Small intestine (tissue), 7 donors: Measurements from ENCODE around the gene SLC25A51. TPM values are rescaled to one million over a fixed set of nuclear protein-coding genes. Genes with fewer than 3 reads are reported as not detected.
A peak's percentile ranks its signal among the peaks of the same experiment; 100 is the strongest.
"Not testable (repeated sequence)": the region's sequence is repeated elsewhere in the genome, so short reads cannot be mapped to it uniquely, and the experiment has no call there.

ENCODE experiments used
- DNase-seq, 2 donors: peaks; one replicate each; pipeline versions ENCODE4 v3.0.0 to v3.0.0-alpha.2; 2013
- FAIRE-seq: peaks from 2 replicates; lab custom pipeline; 2012; peaks lifted over from hg19 to GRCh38; lab: Jason Lieb, UNC
- H3K27ac ChIP-seq, 3 donors: one replicate each; pipeline ENCODE4 v1.5.1; 2013; ENCODE audit warnings: low read length in 2 of 3, mild to moderate bottlenecking in 2 of 3, control low read depth in 1 of 3, inconsistent platforms in 1 of 3, low read depth in 1 of 3, moderate library complexity in 1 of 3
- H3K27me3 ChIP-seq, 3 donors: one replicate each; pipeline ENCODE4 v1.6.1; 2013; ENCODE audit warnings: low read length in 3 of 3, inconsistent platforms in 1 of 3; ENCODE audit not compliant: control insufficient read depth in 3 of 3, insufficient read depth in 3 of 3
- H3K36me3 ChIP-seq, 3 donors: one replicate each; pipeline ENCODE4 v1.6.1; 2013; ENCODE audit warnings: low read length in 3 of 3, inconsistent platforms in 1 of 3, low read depth in 1 of 3, mild to moderate bottlenecking in 1 of 3, moderate library complexity in 1 of 3; ENCODE audit not compliant: control insufficient read depth in 3 of 3, insufficient read depth in 2 of 3
- H3K4me1 ChIP-seq, 3 donors: one replicate each; pipeline ENCODE4 v1.6.1; 2013; ENCODE audit warnings: low read length in 2 of 3, inconsistent platforms in 1 of 3, low read depth in 1 of 3, mild to moderate bottlenecking in 1 of 3, moderate library complexity in 1 of 3; ENCODE audit not compliant: control insufficient read depth in 3 of 3, insufficient read depth in 2 of 3
- H3K4me3 ChIP-seq, 3 donors: one replicate each; pipeline ENCODE4 v1.5.1; 2013; ENCODE audit warnings: low read length in 3 of 3, control low read depth in 1 of 3, inconsistent platforms in 1 of 3, low read depth in 1 of 3, mild to moderate bottlenecking in 1 of 3, moderate library complexity in 1 of 3
- H3K9me3 ChIP-seq, 2 donors: one replicate each; pipeline ENCODE4 v1.6.1; 2013; ENCODE audit warnings: low read depth in 1 of 2, low read length in 1 of 2; ENCODE audit not compliant: control insufficient read depth in 2 of 2, insufficient read depth in 1 of 2
- WGBS, 3 donors: extraction: QIAGEN DNeasy Blood & Tissue Kit; methylation state at CpG; one replicate each; pipeline ENCODE4 v1.1.7; 2013; 5-methylcytosine and 5-hydroxymethylcytosine counted together
- polyA plus RNA-seq, 4 donors: library from polyadenylated mRNA; stranded (reverse) in 3 of 4; unstranded in 1 of 4; fragments of 200-250 nt in 3 of 4; fragments of 120-200 nt in 1 of 4; gene quantifications; one replicate each; pipeline versions ENCODE4 v1.2.1 to v1.2.3, GENCODE V29; 2013
- donor health status: healthy with polysubstance abuse.
- donor health status: control.
- donor health status: control.
- donor health status: Bipolar disorder and iron deficiency.
- donor health status: healthy.

SLC25A51 gene
- polyA plus RNA-seq, 4 donors, result 9.2 to 20.0 (median 13.2) TPM

DNA sequence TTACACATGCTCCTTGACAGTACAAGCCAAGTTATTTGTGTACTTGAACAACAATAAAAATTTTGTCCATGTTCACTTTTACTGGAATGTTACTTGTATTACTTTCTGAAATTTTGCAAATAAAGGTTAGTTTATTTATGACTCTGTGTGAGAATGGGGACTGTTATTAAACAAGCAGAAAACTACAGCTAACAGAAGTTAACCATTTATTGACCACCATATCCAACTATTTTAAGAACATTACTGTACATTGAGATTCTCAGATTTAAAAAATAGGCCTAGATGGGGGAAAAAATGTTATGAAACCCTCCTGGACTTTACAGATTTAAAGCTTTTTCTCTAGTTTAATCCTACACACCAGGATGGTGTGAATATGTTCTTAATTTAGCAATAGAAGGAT is 1.8 kb downstream of the SLC25A51 start:
- no peaks in the 10 kb centered on the region for H3K27me3 ChIP-seq
- no peak overlapping the region for H3K4me3 ChIP-seq
- H3K27ac ChIP-seq, result peak overlapping the region in 1 of 3 donors; percentile 92
- H3K9me3 ChIP-seq, result no peaks in the 10 kb centered on the region
- H3K36me3 ChIP-seq, result peaks cover 2 to 19% (median 3%) of the 10 kb centered on the region in 3 donors
- peaks cover 0 to 25% (median 8%) of the 10 kb centered on the region in 3 donors for H3K4me1 ChIP-seq
- FAIRE-seq (no peak), DNase-seq (no peak)

DNA sequence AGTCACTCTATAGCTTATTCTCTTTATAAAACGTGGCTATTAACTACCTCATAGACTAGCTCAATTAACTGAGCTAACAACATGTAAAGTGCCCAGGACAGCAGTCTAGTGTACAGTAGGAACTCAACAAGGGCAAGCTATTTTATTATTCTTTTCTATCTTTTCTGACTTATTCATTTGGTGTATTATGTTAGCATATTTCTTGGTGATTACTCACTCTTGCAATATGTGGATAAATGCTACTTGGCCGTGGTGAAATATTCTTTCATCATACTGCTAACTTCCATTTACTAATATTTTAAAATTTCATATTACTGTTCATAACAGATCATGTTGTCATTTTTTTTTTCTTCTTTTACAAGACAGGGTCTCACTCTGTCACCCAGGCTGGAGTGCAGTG is 4.9 kb downstream of the SLC25A51 start:
- Histone ChIP-seq H3K27me3 (no peaks in the 10 kb centered on the region), H3K4me1 (peaks cover 0 to 13% (median 4%) of the 10 kb centered on the region in 3 donors), H3K27ac (no peak overlapping the region), H3K36me3 (peaks cover 4 to 38% (median 10%) of the 10 kb centered on the region in 3 donors), H3K9me3 (no peaks in the 10 kb centered on the region), H3K4me3 (no peak overlapping the region)
- 69 to 87% (median 80%) methylated on average over 2 of the region's 2 CpGs for WGBS, 3 donors
- DNase-seq (no peak), FAIRE-seq (no peak)

GRCh38 chr9:37897665-37898064 is 6.3 kb downstream of the SLC25A51 start:
- 21 to 41% (median 40%) methylated on average over 2 of the region's 2 CpGs for WGBS, 3 donors
- H3K36me3 ChIP-seq, result peaks cover 11 to 44% (median 14%) of the 10 kb centered on the region in 3 donors
- no peak overlapping the region for H3K27ac ChIP-seq
- DNase-seq, result peak in 1 of 2 donors; percentile 12
- FAIRE-seq, result no peak
- peaks cover 0 to 8% (median 0%) of the 10 kb centered on the region in 3 donors for H3K4me1 ChIP-seq
- no peaks in the 10 kb centered on the region for H3K27me3 ChIP-seq
- H3K9me3 ChIP-seq, result no peaks in the 10 kb centered on the region
- no peak overlapping the region for H3K4me3 ChIP-seq

DNA sequence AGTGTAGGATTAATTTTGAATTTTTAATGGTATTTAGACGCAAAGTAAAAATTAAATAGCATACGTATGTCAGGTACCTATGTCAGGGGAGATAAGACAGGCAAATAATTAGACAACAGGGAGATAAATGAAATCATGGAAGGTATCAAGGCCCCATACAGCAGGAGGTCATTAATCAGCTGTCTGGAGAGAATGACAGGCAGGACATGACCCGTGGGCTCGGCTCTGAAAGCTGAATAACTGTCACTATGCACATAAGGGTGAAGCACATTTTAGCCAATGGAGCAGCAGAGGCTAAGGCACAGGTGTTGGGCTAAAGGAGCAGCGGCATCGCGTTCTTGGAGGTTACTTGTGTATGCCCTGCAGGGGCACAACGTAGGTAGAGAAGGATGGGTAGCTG is 11.9 kb downstream of the SLC25A51 start:
- no peak for DNase-seq
- no peak overlapping the region for H3K27ac ChIP-seq
- no peak for FAIRE-seq
- no peaks in the 10 kb centered on the region for H3K4me1 ChIP-seq
- H3K27me3 ChIP-seq, result no peaks in the 10 kb centered on the region
- no peak overlapping the region for H3K4me3 ChIP-seq
- no peaks in the 10 kb centered on the region for H3K9me3 ChIP-seq
- H3K36me3 ChIP-seq, result peaks cover 12 to 41% (median 17%) of the 10 kb centered on the region in 3 donors
- WGBS, 3 donors, result 85 to 91% (median 88%) methylated on average over 8 of the region's 8 CpGs

GRCh38 chr9:37891042-37891441 is 12.9 kb downstream of the SLC25A51 start:
- not testable (repeated sequence) for H3K27me3 ChIP-seq, H3K27ac ChIP-seq, H3K4me3 ChIP-seq, H3K9me3 ChIP-seq, H3K4me1 ChIP-seq, DNase-seq, FAIRE-seq
- peaks cover 12 to 39% (median 17%) of the 10 kb centered on the region in 3 donors for H3K36me3 ChIP-seq
- WGBS, 3 donors, result 95 to 99% (median 97%) methylated on average over 13 to 15 of the region's 17 CpGs

DNA sequence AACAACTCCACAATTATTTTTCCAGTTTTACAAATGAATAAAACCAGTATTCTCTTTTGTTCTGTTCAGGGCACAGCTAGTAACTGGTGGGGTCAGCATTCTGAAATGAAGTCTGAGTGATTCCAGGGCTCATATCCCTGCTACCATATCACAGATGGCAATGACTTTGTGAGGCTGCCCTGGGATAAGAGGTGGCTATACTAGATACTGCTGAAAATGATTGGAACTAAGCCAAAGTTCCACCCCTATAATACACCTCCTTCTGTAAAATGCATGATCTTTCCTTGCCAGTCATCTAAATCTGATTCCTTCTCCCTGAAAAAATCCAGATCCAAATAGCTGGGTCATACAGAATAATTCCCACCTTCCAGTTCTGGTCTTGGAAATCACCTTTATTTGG is 14.4 kb downstream of the SLC25A51 start:
- peaks cover 4 to 36% (median 16%) of the 10 kb centered on the region in 3 donors for H3K36me3 ChIP-seq
- no peak overlapping the region for H3K4me3 ChIP-seq
- no peak overlapping the region for H3K27ac ChIP-seq
- H3K27me3 ChIP-seq, result no peaks in the 10 kb centered on the region
- no peaks in the 10 kb centered on the region for H3K9me3 ChIP-seq
- no peak for DNase-seq
- no peaks in the 10 kb centered on the region for H3K4me1 ChIP-seq
- no peak for FAIRE-seq

GRCh38 chr9:37887977-37888583 is 15.8 kb downstream of the SLC25A51 start:
- not testable (repeated sequence) for H3K4me1 ChIP-seq, H3K4me3 ChIP-seq, H3K27ac ChIP-seq, H3K9me3 ChIP-seq, FAIRE-seq, H3K27me3 ChIP-seq, DNase-seq
- peaks cover 0 to 32% (median 9%) of the 10 kb centered on the region in 3 donors for H3K36me3 ChIP-seq
- 85 to 94% (median 88%) methylated on average over 9 to 11 of the region's 11 CpGs for WGBS, 3 donors

DNA sequence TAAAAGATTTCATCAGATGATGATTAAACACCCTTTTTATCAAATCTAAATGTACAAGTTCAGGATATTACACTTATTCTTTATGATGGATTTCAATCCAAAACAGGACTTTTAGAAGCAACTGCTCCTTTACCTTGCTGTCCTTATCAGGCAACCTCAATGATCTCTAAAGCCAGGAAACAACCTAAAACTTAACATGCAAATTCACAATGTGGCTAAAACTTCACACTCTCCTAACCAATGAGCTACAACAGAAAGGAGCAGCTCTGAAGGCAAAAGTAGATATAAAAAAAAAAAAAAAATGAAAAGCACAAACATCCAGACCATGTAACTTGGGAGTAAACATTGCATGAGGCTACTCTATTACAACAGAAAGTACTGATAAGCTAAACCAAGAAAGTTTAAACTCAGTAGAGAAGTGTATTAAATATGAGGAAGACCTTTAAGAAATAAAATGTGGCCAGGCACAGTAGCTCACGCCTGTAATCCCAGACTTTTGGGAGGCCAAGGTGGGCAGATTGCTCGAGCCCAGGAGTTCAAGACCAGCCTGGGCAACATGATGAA is 22.9 kb downstream of the SLC25A51 start:
- Histone ChIP-seq H3K27me3 (no peaks in the 10 kb centered on the region), H3K27ac (no peak overlapping the region), H3K9me3 (peaks cover 0 to 10% of the 10 kb centered on the region in 2 donors), H3K4me3 (no peak overlapping the region), H3K4me1 (no peaks in the 10 kb centered on the region), H3K36me3 (peaks cover 2 to 29% (median 2%) of the 10 kb centered on the region in 3 donors)
- FAIRE-seq, result no peak
- 92 to 97% (median 94%) methylated on average over 2 of the region's 2 CpGs for WGBS, 3 donors
- DNase-seq, result no peak
